Endodermal cell (in vitro differentiated cells): ENCODE measurements around the gene KIF17. TPM values are rescaled to one million over a fixed set of nuclear protein-coding genes. Genes with fewer than 3 reads are reported as not detected.

ENCODE experiments used
- DNase-seq: peaks from one replicate; pipeline ENCODE4 v3.0.0-alpha.2; 2017
- H3K27ac ChIP-seq: 2 replicates; pipeline ENCODE4 v1.5.1; 2013; ENCODE audit warnings: mild to moderate bottlenecking, low read depth, low read length, moderate library complexity
- H3K27me3 ChIP-seq: 2 replicates; pipeline ENCODE4 v1.6.1; 2013; ENCODE audit warnings: mild to moderate bottlenecking, low read length, moderate library complexity; ENCODE audit not compliant: insufficient read depth, control insufficient read depth, poor library complexity, severe bottlenecking
- H3K36me3 ChIP-seq: 2 replicates; pipeline ENCODE4 v1.7.0; 2013; ENCODE audit warnings: mild to moderate bottlenecking, low read length, moderate library complexity; ENCODE audit not compliant: control insufficient read depth, insufficient read depth
- H3K4me1 ChIP-seq: one replicate; pipeline ENCODE4 v1.7.0; 2013; ENCODE audit warnings: low read length; ENCODE audit not compliant: control insufficient read depth, insufficient read depth
- H3K4me3 ChIP-seq: 2 replicates; pipeline ENCODE4 v1.5.1; 2013; ENCODE audit warnings: mild to moderate bottlenecking, low read length, moderate library complexity
- H3K9ac ChIP-seq: 2 replicates; pipeline ENCODE4 v1.6.1; 2013; ENCODE audit warnings: mild to moderate bottlenecking, low read length, moderate library complexity; ENCODE audit not compliant: poor library complexity, severe bottlenecking; ENCODE audit errors: extremely low read depth
- H3K9me3 ChIP-seq: 2 replicates; pipeline ENCODE4 v1.6.1; 2013; ENCODE audit warnings: mild to moderate bottlenecking, low read length, moderate library complexity; ENCODE audit not compliant: control insufficient read depth
- H3K27ac Mint-ChIP-seq: 2 replicates; pipeline ENCODE4 v1.8.0; 2020; ENCODE audit warnings: mixed read lengths
- H3K27me3 Mint-ChIP-seq: 2 replicates; pipeline ENCODE4 v1.8.0; 2021; ENCODE audit warnings: mild to moderate bottlenecking, mixed read lengths; ENCODE audit not compliant: insufficient read depth
- H3K36me3 Mint-ChIP-seq: 2 replicates; pipeline ENCODE4 v1.8.0; 2020; ENCODE audit warnings: low read depth, mixed read lengths
- H3K4me1 Mint-ChIP-seq: 2 replicates; pipeline ENCODE4 v1.8.0; 2020; ENCODE audit warnings: mixed read lengths
- H3K4me3 Mint-ChIP-seq: 2 replicates; pipeline ENCODE4 v1.8.0; 2020; ENCODE audit warnings: mild to moderate bottlenecking, moderate library complexity, mixed read lengths
- H3K9me3 Mint-ChIP-seq: 2 replicates; pipeline ENCODE4 v1.8.0; 2020; ENCODE audit warnings: mild to moderate bottlenecking, mixed read lengths
- WGBS, 2 experiments: methylation state at CpG; one replicate each; pipeline versions ENCODE4 v1.1.5 to v1.1.7; 2013; ENCODE audit warnings: missing lambda C conversion rate in 2 of 2, mixed read lengths in 1 of 2; ENCODE audit not compliant: insufficient coverage in 1 of 2, insufficient read length in 1 of 2; 5-methylcytosine and 5-hydroxymethylcytosine counted together
- total RNA-seq, 2 donors: library from RNA; stranded (reverse); fragmentation: NEBNext Ultra II Directional in 1 of 2; extraction: Animal tissue kit (Norgen Biotek cat#: 25700) in 1 of 2; gene quantifications; 2 replicates in 1 of 2; 3 replicates in 1 of 2; pipeline ENCODE4 v1.2.1, GENCODE V29; 2021
- TF ChIP-seq, protein P1 (sequence below): fragments of 200-600 bp; sonication (generic); conservative IDR thresholded peaks from 2 replicates; pipeline ENCODE4 v1.5.0; 2021; ENCODE audit warnings: antibody characterized with exemption, mild to moderate bottlenecking

The KIF17 gene
- total RNA-seq, 2 donors from 2014 or later, result 4.2 to 8.0 TPM

DNA sequence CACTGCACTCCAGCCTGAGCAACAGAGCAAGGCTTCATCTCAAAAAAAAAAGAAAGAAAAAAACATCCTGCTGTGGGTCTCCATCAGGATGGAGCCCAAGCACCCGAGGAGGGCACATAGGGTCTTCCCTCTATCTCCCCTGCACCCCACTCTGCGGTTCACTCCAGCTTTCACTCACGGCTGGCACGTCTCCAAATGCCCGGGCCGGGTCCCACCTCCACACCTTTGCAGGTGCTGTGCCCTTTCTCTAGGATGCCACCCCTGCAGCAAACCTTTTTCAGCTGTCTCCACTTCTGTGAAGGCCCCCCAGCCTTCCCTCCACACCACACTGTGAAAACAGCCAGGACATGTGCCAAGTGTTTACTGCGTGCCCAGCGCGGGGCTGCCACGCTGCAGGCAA lies 34.2 kb downstream of the KIF17 start:
- Mint-ChIP-seq H3K36me3 (peaks cover under 1% of the 10 kb centered on the region), H3K9me3 (no peaks in the 10 kb centered on the region), H3K4me1 (peaks cover 6% of the 10 kb centered on the region), H3K27me3 (no peaks in the 10 kb centered on the region), H3K4me3 (no peak overlapping the region), H3K27ac (no peak overlapping the region)
- Histone ChIP-seq H3K27me3 (no peaks in the 10 kb centered on the region), H3K9me3 (no peaks in the 10 kb centered on the region), H3K4me3 (no peak overlapping the region), H3K9ac (no peak overlapping the region), H3K36me3 (no peaks in the 10 kb centered on the region), H3K27ac (no peak overlapping the region), H3K4me1 (no peaks in the 10 kb centered on the region)
- TF ChIP-seq, protein P1, sequence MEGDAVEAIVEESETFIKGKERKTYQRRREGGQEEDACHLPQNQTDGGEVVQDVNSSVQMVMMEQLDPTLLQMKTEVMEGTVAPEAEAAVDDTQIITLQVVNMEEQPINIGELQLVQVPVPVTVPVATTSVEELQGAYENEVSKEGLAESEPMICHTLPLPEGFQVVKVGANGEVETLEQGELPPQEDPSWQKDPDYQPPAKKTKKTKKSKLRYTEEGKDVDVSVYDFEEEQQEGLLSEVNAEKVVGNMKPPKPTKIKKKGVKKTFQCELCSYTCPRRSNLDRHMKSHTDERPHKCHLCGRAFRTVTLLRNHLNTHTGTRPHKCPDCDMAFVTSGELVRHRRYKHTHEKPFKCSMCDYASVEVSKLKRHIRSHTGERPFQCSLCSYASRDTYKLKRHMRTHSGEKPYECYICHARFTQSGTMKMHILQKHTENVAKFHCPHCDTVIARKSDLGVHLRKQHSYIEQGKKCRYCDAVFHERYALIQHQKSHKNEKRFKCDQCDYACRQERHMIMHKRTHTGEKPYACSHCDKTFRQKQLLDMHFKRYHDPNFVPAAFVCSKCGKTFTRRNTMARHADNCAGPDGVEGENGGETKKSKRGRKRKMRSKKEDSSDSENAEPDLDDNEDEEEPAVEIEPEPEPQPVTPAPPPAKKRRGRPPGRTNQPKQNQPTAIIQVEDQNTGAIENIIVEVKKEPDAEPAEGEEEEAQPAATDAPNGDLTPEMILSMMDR, result no peak
- WGBS, 2 experiments, result 92% methylated on average over 10 of the region's 10 CpGs
- no peak for DNase-seq

DNA sequence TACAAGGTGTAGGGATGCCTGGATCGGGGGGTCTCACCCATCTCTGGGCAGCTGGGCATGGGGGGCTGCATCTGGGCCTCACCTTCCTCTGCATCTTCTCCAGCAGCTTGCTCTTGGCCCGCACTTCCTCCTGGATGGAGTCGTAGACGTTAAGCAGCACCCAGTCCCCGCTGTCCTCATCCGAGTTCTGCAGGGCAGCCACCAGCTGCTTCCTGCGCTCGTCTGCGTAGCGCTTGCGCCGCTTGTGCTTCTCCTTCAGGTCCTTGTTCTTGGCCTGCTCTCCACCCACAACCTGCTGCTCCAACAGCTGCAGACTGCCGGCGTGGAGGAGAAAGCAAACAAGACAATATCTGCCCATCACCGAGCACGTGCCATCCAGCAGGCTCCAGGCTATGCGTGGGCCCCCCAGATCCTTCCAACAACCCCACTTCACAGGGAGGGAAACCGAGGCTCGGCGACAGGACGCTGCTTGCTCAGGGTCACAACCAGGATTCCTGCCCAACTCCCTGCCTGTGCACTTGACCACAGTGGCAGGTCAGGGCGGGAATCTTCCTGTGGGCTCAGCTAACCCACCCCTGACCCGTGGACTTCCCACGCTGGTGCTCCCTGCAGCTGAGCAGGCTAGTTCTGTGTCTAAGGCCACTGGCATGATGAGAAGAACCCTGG lies 35.1 kb downstream of the KIF17 start:
- WGBS, 2 experiments, result 91 to 96% methylated on average over 23 to 24 of the region's 24 CpGs
- Histone ChIP-seq H3K27ac (no peak overlapping the region), H3K4me3 (no peak overlapping the region), H3K27me3 (no peaks in the 10 kb centered on the region), H3K36me3 (no peaks in the 10 kb centered on the region), H3K9ac (no peak overlapping the region), H3K4me1 (no peaks in the 10 kb centered on the region), H3K9me3 (no peaks in the 10 kb centered on the region)
- no peaks in the 10 kb centered on the region for H3K9me3 Mint-ChIP-seq
- TF ChIP-seq, protein P1, result no peak
- H3K36me3 Mint-ChIP-seq, result peaks cover 7% of the 10 kb centered on the region
- peaks cover 6% of the 10 kb centered on the region for H3K4me1 Mint-ChIP-seq
- H3K27ac Mint-ChIP-seq, result no peak overlapping the region
- DNase-seq, result no peak
- H3K4me3 Mint-ChIP-seq, result no peak overlapping the region
- H3K27me3 Mint-ChIP-seq, result no peaks in the 10 kb centered on the region

DNA sequence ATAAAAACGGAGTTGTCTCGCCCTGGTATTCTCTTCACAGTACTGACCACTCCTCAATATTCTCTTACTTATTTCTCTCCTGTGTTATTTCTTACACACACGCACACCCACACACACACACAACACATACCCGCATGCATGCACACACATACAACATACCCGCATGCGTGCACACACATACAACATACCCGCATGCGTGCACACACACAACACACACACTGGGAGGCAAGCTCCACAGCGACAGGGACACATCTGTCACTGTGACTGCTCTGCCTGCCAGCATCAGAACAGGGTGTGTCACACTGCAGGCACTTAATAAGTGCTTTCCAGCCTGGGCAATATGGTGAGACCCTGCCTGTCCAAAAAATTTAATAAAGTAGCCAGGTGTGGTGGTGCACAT lies 35.8 kb downstream of the KIF17 start:
- Mint-ChIP-seq H3K9me3 (no peaks in the 10 kb centered on the region), H3K27ac (no peak overlapping the region)
- H3K4me1 ChIP-seq, result no peaks in the 10 kb centered on the region

More for the DNA sequence above, 35.8 kb downstream of the KIF17 start:
- H3K27me3 Mint-ChIP-seq, result no peaks in the 10 kb centered on the region
- TF ChIP-seq, protein P1, result no peak
- Histone ChIP-seq H3K4me3 (no peak overlapping the region), H3K27me3 (no peaks in the 10 kb centered on the region), H3K36me3 (no peaks in the 10 kb centered on the region), H3K9me3 (no peaks in the 10 kb centered on the region), H3K9ac (no peak overlapping the region), H3K27ac (no peak overlapping the region)
- 94 to 100% methylated on average over 5 to 9 of the region's 9 CpGs for WGBS, 2 experiments
- no peak for DNase-seq
- no peak overlapping the region for H3K4me3 Mint-ChIP-seq
- H3K36me3 Mint-ChIP-seq, result peaks cover 10% of the 10 kb centered on the region
- peaks cover 6% of the 10 kb centered on the region for H3K4me1 Mint-ChIP-seq
